GM21576 (cell line): Measurements from ENCODE around the gene EDAR.

Experiments used
- ATAC-seq: cut with Tn5 transposase; IDR thresholded peaks from one replicate; pipeline ENCODE4 v1.9.1; 2021; ENCODE audit warnings: mild to moderate bottlenecking, moderate library complexity; ENCODE audit not compliant: unreplicated experiment

EDAR gene

DNA sequence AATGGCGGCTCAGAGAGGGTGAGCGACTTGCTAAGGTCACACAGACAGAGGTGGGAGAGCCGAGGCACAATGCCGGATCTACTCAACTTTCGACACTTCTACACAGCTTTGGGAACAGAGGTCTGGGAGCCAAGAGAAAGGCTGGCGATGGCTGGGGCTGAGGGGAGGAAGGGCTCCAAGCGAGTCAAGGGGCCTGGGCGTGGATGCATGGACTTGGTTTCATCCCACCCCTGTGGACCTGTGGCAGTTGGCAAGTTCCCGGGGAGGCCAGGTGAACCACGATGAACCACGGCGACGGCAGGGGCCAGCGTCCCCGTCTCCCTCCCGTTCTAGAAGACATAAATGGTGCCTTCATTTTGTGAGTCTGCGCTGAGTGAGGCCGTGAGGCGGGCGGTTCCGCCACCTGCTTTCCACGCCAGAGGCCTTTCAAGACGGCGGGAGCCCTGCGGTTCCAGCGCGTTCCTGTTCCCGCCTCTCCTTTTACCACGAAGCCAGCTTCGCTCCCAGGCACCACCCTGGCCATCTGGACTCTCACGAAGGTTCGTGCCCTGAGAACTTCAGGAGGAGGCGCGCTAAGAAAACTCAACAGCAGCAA, 46.7 kb downstream of the EDAR start:
- no peak for ATAC-seq

DNA sequence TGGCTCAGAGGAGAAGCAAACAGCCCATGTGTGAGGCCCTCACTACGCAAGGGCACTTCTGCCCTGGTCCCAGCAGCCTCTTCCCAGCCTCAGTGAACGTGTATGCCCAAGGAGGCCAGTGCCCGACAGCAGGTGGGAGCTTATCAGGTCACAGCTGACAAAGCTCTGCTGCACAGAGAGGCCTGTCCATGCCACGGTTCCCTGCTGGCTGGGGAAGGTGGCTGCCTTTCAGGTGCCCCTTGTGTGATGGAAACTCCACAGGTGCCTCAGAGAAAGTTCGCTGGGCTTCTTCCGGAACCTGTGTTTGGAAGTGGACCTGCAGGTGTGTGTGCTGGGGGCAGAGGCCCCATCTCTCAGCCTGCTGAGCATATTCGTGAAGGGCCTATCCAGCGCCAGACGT, 47.3 kb downstream of the EDAR start:
- ATAC-seq = no peak

DNA sequence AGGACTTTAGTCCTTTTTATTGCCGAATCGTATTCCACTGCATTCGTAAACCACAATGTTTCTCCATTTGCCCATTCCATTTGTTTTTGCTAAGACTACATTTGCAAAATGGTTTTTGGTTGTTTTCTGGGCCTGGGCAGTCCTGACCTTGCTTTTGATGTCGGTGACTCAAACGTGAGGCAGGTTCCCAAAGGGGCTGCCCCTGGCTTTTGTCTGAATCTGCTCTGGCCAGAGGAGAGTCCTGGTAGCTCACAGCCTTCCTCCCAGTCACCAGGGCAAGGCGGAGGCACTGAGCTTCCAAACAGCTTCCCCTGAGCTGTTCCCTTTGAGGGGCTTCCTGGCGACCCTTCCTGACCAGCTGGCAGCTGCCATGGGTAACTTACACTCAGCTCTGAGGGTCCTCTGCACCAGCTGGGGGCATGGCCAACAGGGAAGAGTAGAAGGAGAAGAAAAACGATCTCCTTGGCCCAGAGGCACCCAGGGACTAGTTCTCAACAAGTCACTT, 47.8 kb downstream of the EDAR start:
- ATAC-seq = no peak

DNA sequence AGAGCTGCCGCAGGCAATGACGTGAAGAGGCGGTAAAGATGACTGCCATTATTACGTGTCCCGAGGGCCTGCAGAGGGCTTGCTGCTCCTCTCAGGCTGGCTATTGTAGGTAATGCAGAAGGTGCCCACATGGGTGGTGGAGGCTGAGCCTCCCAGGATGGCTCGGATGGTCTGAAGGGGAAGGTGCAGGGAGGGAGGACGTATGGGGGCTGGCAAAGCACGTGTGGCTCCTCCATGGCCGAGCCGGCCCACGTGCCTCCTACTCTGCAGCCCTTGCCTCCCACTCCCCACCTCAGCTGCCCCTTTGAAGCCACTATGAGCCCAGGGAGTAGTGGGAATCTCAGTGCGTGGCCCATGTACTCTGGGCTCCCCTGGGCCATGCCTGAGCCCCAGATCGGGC, 48.9 kb downstream of the EDAR start:
- no peak for ATAC-seq

DNA sequence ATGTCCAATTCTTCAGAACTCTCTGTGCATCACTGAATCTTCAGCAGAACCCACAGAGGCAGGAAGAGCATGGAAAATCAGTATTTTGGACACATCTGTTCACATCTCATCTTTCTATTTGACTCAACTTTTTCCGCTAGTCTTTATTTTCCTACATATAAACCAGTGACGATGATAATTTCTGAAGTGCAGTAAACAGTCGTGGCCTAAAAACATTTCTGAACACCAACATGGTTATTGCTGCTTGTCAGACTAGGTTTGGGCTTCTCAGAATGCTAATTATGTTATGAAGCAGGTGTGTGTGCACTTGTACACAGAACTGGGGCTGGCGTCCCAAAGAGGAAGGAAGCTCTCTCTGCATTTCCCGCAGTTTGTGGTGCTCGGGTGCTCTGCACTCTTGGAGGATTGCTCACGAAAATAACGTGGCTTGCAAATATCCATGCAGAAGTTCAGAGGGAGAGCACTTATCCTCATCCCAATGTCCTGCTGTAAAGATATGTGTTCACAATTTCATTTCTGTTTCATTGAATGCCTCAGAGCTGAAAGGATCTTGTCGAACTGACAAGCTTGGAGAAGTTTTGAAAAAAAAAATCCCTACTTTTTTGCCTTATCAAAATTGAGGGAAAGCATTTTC, 50.8 kb downstream of the EDAR start:
- ATAC-seq = no peak

DNA sequence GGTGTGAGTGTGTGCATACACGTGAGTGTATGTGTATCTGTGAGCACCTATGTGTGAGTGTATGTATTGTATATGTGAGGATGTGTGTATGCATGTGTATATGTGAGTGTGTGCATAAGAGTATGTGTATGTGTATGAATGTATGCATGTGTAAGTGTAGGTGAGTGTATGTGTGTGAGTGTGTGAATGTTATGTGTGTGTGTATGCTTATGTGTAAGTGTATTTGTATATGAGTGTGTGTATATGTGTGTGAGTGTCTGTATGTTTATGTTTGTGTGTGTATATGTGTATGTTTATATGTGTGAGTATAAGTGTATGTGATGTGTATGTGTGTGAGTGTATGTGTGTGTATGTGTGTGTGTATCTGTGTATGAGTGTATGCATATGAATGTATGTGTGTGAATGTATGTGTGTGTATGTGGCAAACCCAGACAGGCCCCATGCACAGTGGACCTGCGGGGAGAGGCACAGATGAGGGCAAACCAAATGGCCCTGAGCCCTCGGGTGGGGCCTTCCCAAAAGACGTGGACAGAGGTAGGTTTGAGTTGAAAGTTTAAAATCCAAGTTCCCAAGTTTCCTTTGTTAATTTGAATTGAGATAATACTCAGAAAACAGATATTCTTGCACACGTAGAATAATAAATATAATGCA, 51.5 kb downstream of the EDAR start:
- no peak for ATAC-seq

- no peak for ATAC-seq
These were observed 52.2 kb downstream of the EDAR start for GRCh38 chr2:108936866-108937265.

- no peak for ATAC-seq
These were observed 52.8 kb downstream of the EDAR start for GRCh38 chr2:108936076-108936864.

DNA sequence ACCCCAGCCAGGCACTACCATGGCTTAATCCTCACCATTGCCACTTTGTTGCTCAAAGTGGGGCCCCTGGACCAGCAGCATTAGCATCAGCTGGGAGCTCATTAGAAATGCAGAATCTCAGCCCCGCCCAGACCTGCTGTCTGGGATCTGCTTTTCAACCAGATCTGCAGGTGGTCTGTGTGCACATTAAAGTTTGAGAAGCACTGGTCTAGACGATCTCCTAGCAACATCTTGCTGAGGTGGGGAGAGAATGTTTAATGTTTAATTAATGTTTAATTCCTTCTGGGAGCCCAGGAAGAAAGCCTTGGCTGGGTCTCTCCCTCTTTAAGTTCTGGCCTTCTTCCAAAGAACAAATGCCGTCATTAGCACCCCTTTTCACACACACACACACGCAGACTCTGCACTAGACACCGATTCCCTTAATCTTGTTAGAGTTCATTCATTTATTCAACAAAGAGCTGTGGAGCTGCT, 53.7 kb downstream of the EDAR start:
- no peak for ATAC-seq

DNA sequence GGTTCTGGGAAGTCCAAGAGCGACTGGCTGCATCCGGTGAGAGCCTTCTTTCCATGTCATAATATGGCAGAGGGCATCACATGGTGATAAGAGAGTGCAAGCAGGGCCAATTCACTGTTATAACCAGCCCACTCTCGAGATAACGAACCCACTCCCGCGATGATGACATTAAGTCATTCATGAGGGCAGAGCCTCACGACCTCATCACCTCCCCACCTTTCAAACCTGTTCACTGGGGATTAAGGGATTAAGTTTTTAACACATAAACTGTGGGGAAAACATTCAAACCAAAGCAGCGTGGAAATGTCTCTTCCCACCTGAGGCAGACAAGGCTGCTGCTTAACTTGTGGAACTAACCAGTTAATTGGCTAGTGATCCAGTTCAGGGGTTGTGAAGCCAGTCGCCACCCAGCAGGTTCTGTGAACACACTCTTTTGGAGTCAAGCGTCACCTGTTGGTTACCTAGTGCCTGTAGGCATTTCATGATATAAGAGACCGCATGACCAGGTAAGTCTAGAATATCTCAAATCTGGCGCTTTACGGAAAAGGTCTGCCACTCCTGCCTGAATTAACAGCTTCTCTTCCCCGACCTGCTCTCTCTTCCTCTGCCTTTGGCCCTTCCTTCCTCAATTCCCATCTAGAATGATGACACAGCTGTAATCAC, 54.3 kb downstream of the EDAR start:
- no peak for ATAC-seq

DNA sequence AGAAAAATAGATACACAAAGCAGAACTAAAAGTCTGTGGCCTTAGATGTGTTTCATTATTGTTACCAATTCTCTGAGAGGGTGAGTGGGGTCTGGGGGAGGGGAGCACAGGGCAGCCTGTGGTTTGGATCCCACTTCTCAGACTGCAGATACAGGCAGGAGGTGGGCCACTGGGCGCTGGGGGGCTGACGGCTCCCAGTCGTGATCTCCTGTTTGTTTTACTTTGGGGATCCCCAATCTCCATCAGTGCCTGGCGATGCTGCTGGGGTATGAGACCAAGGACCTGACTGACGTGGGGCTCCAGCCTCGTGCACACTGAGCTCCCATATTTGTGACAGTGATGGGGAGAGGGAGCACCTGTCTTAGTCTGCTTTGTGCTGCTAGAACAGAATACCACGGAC, 54.9 kb downstream of the EDAR start:
- ATAC-seq = no peak

DNA sequence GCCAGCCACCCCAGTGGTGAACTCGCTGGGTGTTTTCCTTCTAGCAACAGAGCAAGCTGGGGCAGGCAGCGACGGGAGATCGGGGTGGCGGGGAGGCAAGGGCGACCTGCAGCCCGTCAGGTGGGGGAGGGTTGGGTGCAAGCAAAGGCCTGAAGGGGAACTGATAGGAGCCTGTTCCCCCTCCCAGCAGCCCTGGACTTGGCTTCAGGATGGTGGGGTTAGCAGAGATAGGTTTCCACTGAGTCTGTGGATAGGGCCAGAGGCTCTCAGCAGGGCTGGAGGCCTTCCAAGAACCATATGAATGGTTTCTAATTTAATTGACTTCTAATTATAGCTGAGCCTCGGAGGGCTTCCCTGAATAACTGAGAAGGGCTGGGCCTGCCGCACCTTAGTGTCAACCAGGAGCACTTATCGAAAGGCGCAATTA, 55.3 kb downstream of the EDAR start:
- ATAC-seq = no peak

DNA sequence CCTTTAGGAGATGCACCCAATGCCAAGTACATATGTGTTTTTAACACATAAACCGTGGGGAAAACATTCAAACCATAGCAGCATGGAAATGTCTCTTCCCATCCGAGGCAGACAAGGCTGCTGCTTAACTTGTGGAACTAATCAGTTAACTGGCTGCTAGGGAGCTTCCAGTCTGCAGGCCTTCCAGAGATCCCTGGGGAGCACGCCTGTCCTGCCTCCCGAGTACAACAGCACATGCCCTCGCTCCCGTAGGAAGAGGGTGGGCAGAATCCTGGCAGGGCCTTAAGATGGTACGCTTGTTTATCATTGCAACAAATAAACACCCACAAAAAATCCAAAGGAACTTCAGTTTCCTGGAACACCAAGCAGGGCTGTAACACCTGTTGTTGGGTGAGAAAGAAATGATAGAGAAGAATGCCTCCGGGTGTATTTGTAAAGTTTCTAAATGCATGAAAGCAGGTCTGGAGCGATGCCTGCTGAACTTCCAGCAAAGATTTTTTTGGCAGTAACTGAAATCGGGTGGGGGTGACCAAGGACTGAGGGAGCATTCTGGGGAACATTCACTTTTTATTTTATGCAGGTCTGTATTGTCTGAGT, 56.2 kb downstream of the EDAR start:
- no peak for ATAC-seq

GRCh38 chr2:108931372-108931771, 57.6 kb downstream of the EDAR start:
- no peak for ATAC-seq

DNA sequence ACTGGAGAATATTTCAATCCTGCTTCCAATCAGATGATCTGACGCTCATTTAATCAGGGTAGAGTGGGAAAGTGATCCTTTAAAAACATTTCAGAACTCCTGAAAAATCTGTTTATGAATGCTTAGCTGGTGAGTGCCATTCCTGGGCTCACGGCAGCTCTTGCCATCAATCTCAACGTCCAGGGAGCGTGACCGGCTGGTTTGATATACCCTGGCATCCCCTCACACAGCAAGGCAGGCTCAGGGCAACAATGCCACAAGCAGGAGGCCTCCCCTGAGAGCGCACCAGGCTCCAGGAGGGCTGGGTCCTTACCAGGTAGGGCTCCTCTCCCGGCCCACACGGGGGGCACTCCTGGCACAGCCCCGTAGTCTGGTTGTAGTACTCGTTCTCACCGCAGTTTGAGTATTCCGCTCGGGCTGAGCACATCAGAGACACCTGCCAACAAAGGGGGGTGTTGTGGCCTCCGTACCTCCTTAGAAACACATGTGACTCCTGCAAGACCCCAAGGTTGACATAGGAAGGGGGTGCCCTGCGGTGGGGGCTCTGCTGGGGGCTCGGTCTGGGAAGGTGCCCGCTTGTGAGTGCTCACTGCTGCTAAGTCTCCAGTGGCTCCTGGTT, 59.1 kb downstream of the EDAR start:
- no peak for ATAC-seq

- ATAC-seq = no peak
These were observed 60.2 kb downstream of the EDAR start for GRCh38 chr2:108928660-108929377.

DNA sequence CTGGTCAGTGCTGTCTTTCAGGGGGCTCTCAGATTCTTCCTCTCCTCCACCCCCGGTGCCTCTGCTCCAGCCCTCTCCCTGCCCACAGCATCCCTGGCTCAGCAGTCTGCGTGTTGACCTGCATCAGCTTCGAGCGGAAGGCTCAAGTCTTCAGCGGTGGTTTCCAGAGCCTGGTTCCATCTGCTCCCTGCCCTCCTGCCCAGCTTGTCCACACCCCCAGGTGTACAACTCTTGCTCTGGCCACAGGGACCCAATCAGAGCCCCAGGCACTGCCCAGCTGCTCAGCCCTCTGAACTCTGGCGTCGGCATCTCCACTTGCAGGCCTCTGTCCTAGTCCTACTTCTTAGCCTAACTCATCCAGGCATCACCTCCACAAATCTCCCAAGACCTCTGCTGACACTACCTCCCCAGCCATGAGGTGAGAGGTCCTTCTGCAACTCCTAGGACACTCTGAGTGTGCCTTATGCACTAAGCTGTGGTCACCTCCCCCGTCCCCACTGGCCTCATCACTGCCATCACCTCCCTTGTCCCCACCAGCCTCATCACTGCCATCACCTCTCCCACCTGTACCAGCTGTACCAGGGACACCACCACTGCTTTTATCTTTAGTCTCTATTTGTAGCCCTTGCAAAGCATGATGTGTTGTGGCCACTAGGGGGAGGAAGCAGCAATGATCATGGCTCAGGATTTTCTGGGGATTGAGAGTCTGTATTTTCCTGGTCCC, 60.9 kb downstream of the EDAR start:
- ATAC-seq = peak; percentile 44

DNA sequence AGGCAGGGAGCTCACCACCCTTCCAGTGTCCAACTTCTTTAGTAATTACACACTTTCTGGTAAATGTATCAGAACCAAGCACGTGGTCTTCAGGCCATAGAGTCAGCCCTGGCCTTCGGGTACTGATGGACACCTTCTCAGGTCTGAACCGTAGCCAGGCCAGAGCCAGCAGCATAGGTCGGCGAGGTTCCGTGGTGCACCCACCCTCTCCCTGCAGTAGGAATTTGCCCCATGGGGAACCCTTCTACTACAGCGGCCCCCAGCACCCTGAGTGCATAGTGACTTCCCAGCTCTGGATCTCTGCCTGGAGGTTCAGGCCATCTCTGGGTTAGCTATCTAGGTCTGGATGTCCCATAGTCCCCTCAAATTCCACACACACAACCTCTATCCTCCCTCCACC, 61.6 kb downstream of the EDAR start:
- no peak for ATAC-seq
